Tibial nerve (tissue), 4 donors: ENCODE results near the gene SAPCD1.

ENCODE experiments used
- CTCF ChIP-seq, 5 experiments: fragments of 200-600 bp in 3 of 5; fragments of 450-650 bp in 2 of 5; sonication (generic) in 3 of 5; IDR thresholded peaks; one replicate each; pipeline ENCODE4 v1.5.1; 2016 to 2019; ENCODE audit warnings: antibody characterized with exemption in 5 of 5, mild to moderate bottlenecking in 3 of 5, moderate library complexity in 2 of 5
- EP300 ChIP-seq, 2 donors: sonication (generic); formaldehyde crosslinking; IDR thresholded peaks; one replicate each; pipeline ENCODE4 v1.6.1; 2017; ENCODE audit warnings: antibody characterized with exemption in 2 of 2, mild to moderate bottlenecking in 1 of 2
- POLR2A ChIP-seq, 2 donors: fragments of 450-650 bp; IDR thresholded peaks; one replicate each; pipeline ENCODE4 v1.6.1; 2017; ENCODE audit warnings: antibody characterized with exemption in 2 of 2, mild to moderate bottlenecking in 2 of 2, moderate library complexity in 2 of 2

GRCh38 chr6:31764198-31764597 lies 1.7 kb downstream of the SAPCD1 start:
- TF ChIP-seq CTCF (IDR thresholded peaks at IDR 0.05): no peak
- no peak for TF ChIP-seq POLR2A (IDR thresholded peaks at IDR 0.05)
- no peak for TF ChIP-seq EP300 (IDR thresholded peaks at IDR 0.05)
